HCT116 (cell line): ENCODE data around the gene DYNLRB1. TPM values are rescaled to one million over a fixed set of nuclear protein-coding genes. Genes with fewer than 3 reads are reported as not detected.

Experiments used
- ATAC-seq: fragments of 200-7000 bp; cut with Tn5 transposase; 2 replicates; pipeline ENCODE4 v1.9.1; 2020; ENCODE audit warnings: mild to moderate bottlenecking, moderate library complexity
- BruUV-seq: library from RNA; stranded (reverse); fragments of 400-500 nt; replicated peaks from 2 replicates; lab custom pipeline; 2021; lab: Mats Ljungman, UMichigan
- CTCF ChIA-PET: fragments of 300-600 bp; sonication (Branson Sonifier 250); formaldehyde crosslinking; loops from one replicate; lab custom pipeline; 2021; ENCODE audit warnings: antibody characterized with exemption; lab: Charles Lee
- POLR2A ChIA-PET: fragments of 300-600, 350-600 bp; sonication (Branson Sonifier 250); formaldehyde crosslinking; loops from one replicate; lab custom pipeline; 2021; ENCODE audit warnings: antibody characterized with exemption; lab: Charles Lee
- RAD21 ChIA-PET, 2 experiments: fragments of 300-600 bp; sonication (Branson Sonifier 250); formaldehyde crosslinking; loops; one replicate each; lab custom pipeline; 2023; ENCODE audit warnings: low total read pairs in 2 of 2; ENCODE audit not compliant: uncharacterized antibody in 2 of 2, unreplicated experiment in 2 of 2, low non-redundant PET in 1 of 2; lab: Charles Lee
- DNase-seq: peaks from one replicate; pipeline ENCODE4 v3.0.0-alpha.2; 2010; ENCODE audit warnings: low read depth, low spot score
- H2AFZ ChIP-seq: fragments of 200-600 bp; shearing (Covaris generic), sonication (generic); 2 replicates; pipeline ENCODE4 v1.6.1; 2017; ENCODE audit warnings: low read depth, mixed run types, mixed read lengths, antibody characterized with exemption, low read length; ENCODE audit not compliant: poor library complexity, severe bottlenecking
- H3K27ac ChIP-seq: 2 replicates; pipeline ENCODE4 v1.5.1; 2012; ENCODE audit warnings: low read depth, low read length
- H3K27me3 ChIP-seq: fragments of 200-600 bp; sonication (generic); 2 replicates; pipeline ENCODE4 v1.6.1; 2016; ENCODE audit warnings: mixed run types, low read length, mixed read lengths; ENCODE audit not compliant: insufficient read depth
- H3K36me3 ChIP-seq, 2 experiments: fragments of 200-500 bp in 1 of 2; fragments of 200-600 bp in 1 of 2; sonication (Bioruptor generic) in 1 of 2; sonication (generic) in 1 of 2; 2 replicates each; pipeline versions ENCODE4 v1.5.1 to v1.6.1; 2014 to 2016; ENCODE audit warnings: low read length in 2 of 2, inconsistent platforms in 1 of 2, mixed read lengths in 1 of 2, mixed run types in 1 of 2; ENCODE audit not compliant: insufficient read depth in 2 of 2, control insufficient read depth in 1 of 2
- H3K4me1 ChIP-seq, 2 experiments: fragments of 200-600 bp in 1 of 2; sonication (generic) in 1 of 2; 2 replicates each; pipeline versions ENCODE4 v1.5.1 to v1.6.1; 2012 to 2017; ENCODE audit warnings: low read length in 2 of 2, inconsistent platforms in 1 of 2, mild to moderate bottlenecking in 1 of 2, mixed read lengths in 1 of 2, mixed run types in 1 of 2, moderate library complexity in 1 of 2; ENCODE audit not compliant: insufficient read depth in 2 of 2, control insufficient read depth in 1 of 2
- H3K4me2 ChIP-seq: fragments of 200-600 bp; sonication (generic); 2 replicates; pipeline ENCODE4 v1.6.1; 2017; ENCODE audit warnings: mixed run types, low read length, mixed read lengths
- H3K4me3 ChIP-seq, 2 experiments: fragments of 200-600 bp in 1 of 2; sonication (generic) in 1 of 2; replicated peaks in 1 of 2; 2 replicates each; pipeline ENCODE4 v1.5.1; 2011 to 2016; ENCODE audit warnings: low read length in 2 of 2, control low read depth in 1 of 2, low read depth in 1 of 2, mild to moderate bottlenecking in 1 of 2, mixed read lengths in 1 of 2, mixed run types in 1 of 2
- H3K79me2 ChIP-seq: fragments of 200-600 bp; sonication (generic); 2 replicates; pipeline ENCODE4 v1.6.1; 2017; ENCODE audit warnings: mild to moderate bottlenecking, mixed run types, low read length, moderate library complexity, mixed read lengths; ENCODE audit not compliant: insufficient read depth
- H3K9ac ChIP-seq: fragments of 200-600 bp; sonication (generic); 2 replicates; pipeline ENCODE4 v1.6.1; 2016; ENCODE audit warnings: low read length, mixed read lengths
- H3K9me2 ChIP-seq: fragments of 200-600 bp; sonication (generic), shearing (Covaris generic); 2 replicates; pipeline ENCODE4 v1.6.1; 2017; ENCODE audit warnings: mixed run types, mild to moderate bottlenecking, moderate library complexity; ENCODE audit not compliant: insufficient read depth
- H3K9me3 ChIP-seq, 2 experiments: fragments of 200-500 bp in 1 of 2; fragments of 200-600 bp in 1 of 2; sonication (Bioruptor generic) in 1 of 2; sonication (generic) in 1 of 2; 2 replicates each; pipeline ENCODE4 v1.6.1; 2014 to 2017; ENCODE audit warnings: low read length in 2 of 2, mixed read lengths in 2 of 2, inconsistent platforms in 1 of 2, low read depth in 1 of 2, mild to moderate bottlenecking in 1 of 2, mixed run types in 1 of 2, moderate library complexity in 1 of 2; ENCODE audit not compliant: control insufficient read depth in 1 of 2, insufficient read depth in 1 of 2
- H4K20me1 ChIP-seq: fragments of 200-600 bp; sonication (generic), shearing (Covaris generic); 2 replicates; pipeline ENCODE4 v1.6.1; 2017; ENCODE audit warnings: mixed run types, mild to moderate bottlenecking, moderate library complexity; ENCODE audit not compliant: insufficient read depth
- CBX3 ChIP-seq: IDR thresholded peaks from 2 replicates; pipeline ENCODE4 v1.6.1; 2012; ENCODE audit warnings: low read depth
- ELF1 ChIP-seq: IDR thresholded peaks from 2 replicates; pipeline ENCODE4 v1.6.1; 2012; ENCODE audit warnings: low read depth, borderline replicate concordance
- EZH2 ChIP-seq: fragments of 200-600 bp; sonication (generic); IDR thresholded peaks from 2 replicates; pipeline ENCODE4 v1.6.1; 2017; ENCODE audit warnings: antibody characterized with exemption, mixed run types
- EZH2phosphoT487 ChIP-seq: fragments of 200-600 bp; IDR thresholded peaks from 2 replicates; pipeline ENCODE4 v1.6.1; 2018; ENCODE audit warnings: antibody characterized with exemption, borderline replicate concordance
- FOSL1 ChIP-seq: IDR thresholded peaks from 2 replicates; pipeline ENCODE4 v1.6.1; 2012; ENCODE audit warnings: low read depth
- JUND ChIP-seq: IDR thresholded peaks from 2 replicates; pipeline ENCODE4 v1.6.1; 2012
- RAD21 ChIP-seq: IDR thresholded peaks from 2 replicates; pipeline ENCODE4 v1.6.1; 2012; ENCODE audit warnings: low read depth, mild to moderate bottlenecking
- intact Hi-C: fragments of 100-400 bp; cut with micrococcal nuclease; formaldehyde crosslinking; loops from 2 replicates; pipeline ENCODE4 v1.10.0; 2022
- total RNA-seq: library from RNA; stranded (reverse); gene quantifications from one replicate; pipeline ENCODE4 v1.2.1, GENCODE V29; 2021; ENCODE audit not compliant: unreplicated experiment
- TF ChIP-seq, protein P1 (sequence below): IDR thresholded peaks from 2 replicates; pipeline ENCODE4 v1.6.1; 2011; ENCODE audit warnings: mild to moderate bottlenecking, low read length, moderate library complexity; ENCODE audit not compliant: insufficient replicate concordance; ENCODE audit errors: extremely low read depth

Gene DYNLRB1
- total RNA-seq, 1 experiment from 2014 or later = 106 TPM

DNA sequence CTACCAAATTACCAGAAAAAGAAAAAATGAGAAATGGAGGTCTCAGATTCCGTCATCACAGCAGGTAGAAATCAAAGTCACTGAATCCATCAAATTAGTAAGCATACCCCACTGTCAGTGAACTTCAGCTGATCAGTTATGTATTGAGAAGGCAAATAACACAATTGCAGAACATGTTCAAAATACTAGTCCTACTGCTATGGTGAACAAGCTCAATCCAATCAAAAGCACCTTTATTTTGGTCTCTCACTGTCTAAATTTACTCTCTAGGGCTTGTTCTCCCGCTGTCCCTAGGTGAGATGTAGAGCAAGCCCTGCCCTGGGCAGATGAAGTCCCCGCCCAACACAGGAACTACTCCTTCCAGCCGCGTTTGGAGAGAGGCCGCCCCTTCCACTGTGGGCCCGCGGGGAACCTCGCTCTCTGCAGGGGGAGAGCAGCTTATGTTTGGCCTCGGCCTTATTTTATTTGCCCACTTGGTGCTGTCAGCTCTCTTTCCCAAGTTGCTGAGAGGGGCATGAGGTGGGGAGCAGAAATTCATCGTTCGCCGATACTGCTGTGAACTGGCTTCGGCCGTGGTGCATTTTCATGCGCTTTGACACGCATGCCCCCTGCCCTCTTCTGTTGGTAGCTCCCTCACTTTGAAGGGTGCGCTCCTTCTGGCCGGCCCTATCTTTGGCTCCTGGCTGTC is 28.0 kb downstream of the DYNLRB1 start:
- no TSS peak for BruUV-seq
- H3K4me2 ChIP-seq = no peak overlapping the region
- DNase-seq = no peak
- CTCF ChIA-PET = interaction anchor here (1.0 kb wide), 1 partner anchor 232 kb away, joined by 3 read pairs; no protein-coding TSS in a partner anchor
- no peak overlapping the region for H3K27ac ChIP-seq
- H3K79me2 ChIP-seq = no peaks in the 10 kb centered on the region
- H3K9ac ChIP-seq = no peak overlapping the region
- no peaks in the 10 kb centered on the region for H3K9me3 ChIP-seq
- TF ChIP-seq FOSL1 (no peak), JUND (no peak), ELF1 (no peak), CBX3 (no peak), EZH2phosphoT487 (no peak), EZH2 (no peak), RAD21 (no peak)
- TF ChIP-seq, protein P1, sequence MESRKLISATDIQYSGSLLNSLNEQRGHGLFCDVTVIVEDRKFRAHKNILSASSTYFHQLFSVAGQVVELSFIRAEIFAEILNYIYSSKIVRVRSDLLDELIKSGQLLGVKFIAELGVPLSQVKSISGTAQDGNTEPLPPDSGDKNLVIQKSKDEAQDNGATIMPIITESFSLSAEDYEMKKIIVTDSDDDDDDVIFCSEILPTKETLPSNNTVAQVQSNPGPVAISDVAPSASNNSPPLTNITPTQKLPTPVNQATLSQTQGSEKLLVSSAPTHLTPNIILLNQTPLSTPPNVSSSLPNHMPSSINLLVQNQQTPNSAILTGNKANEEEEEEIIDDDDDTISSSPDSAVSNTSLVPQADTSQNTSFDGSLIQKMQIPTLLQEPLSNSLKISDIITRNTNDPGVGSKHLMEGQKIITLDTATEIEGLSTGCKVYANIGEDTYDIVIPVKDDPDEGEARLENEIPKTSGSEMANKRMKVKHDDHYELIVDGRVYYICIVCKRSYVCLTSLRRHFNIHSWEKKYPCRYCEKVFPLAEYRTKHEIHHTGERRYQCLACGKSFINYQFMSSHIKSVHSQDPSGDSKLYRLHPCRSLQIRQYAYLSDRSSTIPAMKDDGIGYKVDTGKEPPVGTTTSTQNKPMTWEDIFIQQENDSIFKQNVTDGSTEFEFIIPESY = no peak
- TF ChIP-seq, all 23 proteins: peak for 0
- Histone ChIP-seq H2AFZ (no peak overlapping the region), H4K20me1 (no peaks in the 10 kb centered on the region), H3K36me3 (peaks cover 13 to 14% of the 10 kb centered on the region in 2 experiments; a peak in 3 of 4 replicates), H3K9me2 (no peaks in the 10 kb centered on the region), H3K4me1 (peaks cover 0 to 3% of the 10 kb centered on the region in 2 experiments; a peak in 1 of 4 replicates), H3K27me3 (no peaks in the 10 kb centered on the region), H3K4me3 (no peak overlapping the region)
- intact Hi-C loops = no loop called here
- ChIA-PET POLR2A (no interaction called here), RAD21 (interaction anchor here in 1 of 2 experiments (0.7 kb wide), 1 partner anchor 160 kb away, joined by 3 read pairs; the partner anchor contains the start of gene TP53INP2)
- no peak for ATAC-seq
